Aorta (tissue), 5 donors: ENCODE data around the gene MPHOSPH9. TPM values are rescaled to one million over a fixed set of nuclear protein-coding genes. Genes with fewer than 3 reads are reported as not detected.
"Not testable (repeated sequence)": the region's sequence is repeated elsewhere in the genome, so short reads cannot be mapped to it uniquely, and the experiment has no call there.

Experiments
- ATAC-seq: fragments of 200-7000 bp; cut with Tn5 transposase; one replicate; pipeline ENCODE4 v1.9.1; 2022; ENCODE audit warnings: moderate library complexity; ENCODE audit not compliant: low FRiP score
- DNase-seq, 2 donors: peaks; one replicate each; pipeline ENCODE4 v3.0.0-alpha.2; 2020
- H3K27ac ChIP-seq, 2 donors: one replicate each; pipeline ENCODE4 v1.5.1; 2013; ENCODE audit warnings: low read length in 2 of 2, mild to moderate bottlenecking in 2 of 2, moderate library complexity in 2 of 2, control low read depth in 1 of 2, inconsistent platforms in 1 of 2, low read depth in 1 of 2
- H3K27me3 ChIP-seq, 2 donors: one replicate each; pipeline ENCODE4 v1.6.1; 2013; ENCODE audit warnings: control low read depth in 1 of 2, low read length in 1 of 2, mild to moderate bottlenecking in 1 of 2, moderate library complexity in 1 of 2; ENCODE audit not compliant: insufficient read depth in 2 of 2, control insufficient read depth in 1 of 2
- H3K36me3 ChIP-seq, 2 donors: one replicate each; pipeline ENCODE4 v1.6.1; 2013; ENCODE audit warnings: control low read depth in 1 of 2, low read length in 1 of 2, mild to moderate bottlenecking in 1 of 2; ENCODE audit not compliant: insufficient read depth in 2 of 2, control insufficient read depth in 1 of 2
- H3K4me1 ChIP-seq, 2 donors: one replicate each; pipeline ENCODE4 v1.6.1; 2013; ENCODE audit warnings: low read length in 2 of 2, control low read depth in 1 of 2, mild to moderate bottlenecking in 1 of 2, moderate library complexity in 1 of 2; ENCODE audit not compliant: insufficient read depth in 2 of 2, control insufficient read depth in 1 of 2
- H3K4me3 ChIP-seq, 2 donors: one replicate each; pipeline ENCODE4 v1.5.1; 2013; ENCODE audit warnings: low read length in 2 of 2, control low read depth in 1 of 2, mild to moderate bottlenecking in 1 of 2
- H3K9me3 ChIP-seq: one replicate; pipeline ENCODE4 v1.6.1; 2013; ENCODE audit warnings: mild to moderate bottlenecking, low read length; ENCODE audit not compliant: control insufficient read depth
- WGBS, 2 donors: extraction: QIAGEN DNeasy Blood & Tissue Kit; methylation state at CpG; one replicate each; pipeline ENCODE4 v1.1.7; 2013; 5-methylcytosine and 5-hydroxymethylcytosine counted together
- intact Hi-C, 2 donors: fragments of 100-400 bp; cut with DNase I; formaldehyde crosslinking; loops; one replicate each; pipeline versions ENCODE4 v1.14.2 to v1.15.0; 2022
- polyA plus RNA-seq, 2 donors: library from polyadenylated mRNA; stranded (reverse); fragments of 200-250 nt; gene quantifications; one replicate each; pipeline ENCODE4 v1.2.3, GENCODE V29; 2013
- total RNA-seq, 2 donors: library from RNA; stranded (reverse); fragmentation: NEBNext Ultra II Directional; extraction: Animal tissue kit (Norgen Biotek cat#: 25700); gene quantifications; one replicate each; pipeline ENCODE4 v1.2.1, GENCODE V29; 2021
- donor health status: healthy with polysubstance abuse.
- donor health status: Bipolar disorder and iron deficiency.
- donor health status: DM: no; HTN: no; CAD: no.
- donor health status: DM: no; HTN: no; CAD: no.
- donor health status: DM: yes; HTN: yes; CAD: no.

The MPHOSPH9 gene
- total and polyA plus RNA-seq, 4 donors = 2.0 to 25.1 (median 9.3) TPM

DNA sequence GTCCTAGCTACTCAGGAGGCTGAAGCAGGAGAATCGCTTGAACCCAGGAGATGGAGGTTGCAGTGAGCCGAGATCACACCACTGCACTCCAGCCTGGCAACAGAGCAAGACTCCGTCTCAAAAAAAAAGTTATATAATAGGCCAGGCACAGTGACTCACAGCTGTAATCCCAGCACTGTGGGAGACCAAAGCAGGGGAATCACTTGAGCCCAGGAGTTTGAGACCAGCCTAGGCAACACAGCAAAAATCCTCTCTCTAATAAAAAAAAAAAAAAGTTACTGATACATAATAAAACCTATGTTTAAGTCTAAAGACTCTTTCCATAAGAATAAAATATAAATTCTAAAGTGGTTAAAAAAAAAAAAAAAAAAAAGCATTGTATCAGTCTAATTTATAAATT lies 26.1 kb downstream of the MPHOSPH9 start:
- H3K27me3 ChIP-seq, intact Hi-C loops, ATAC-seq, H3K27ac ChIP-seq, H3K36me3 ChIP-seq, DNase-seq, H3K4me1 ChIP-seq, H3K9me3 ChIP-seq, H3K4me3 ChIP-seq: not testable (repeated sequence)
- 60 to 64% methylated on average over 3 of the region's 3 CpGs for WGBS, 2 donors

DNA sequence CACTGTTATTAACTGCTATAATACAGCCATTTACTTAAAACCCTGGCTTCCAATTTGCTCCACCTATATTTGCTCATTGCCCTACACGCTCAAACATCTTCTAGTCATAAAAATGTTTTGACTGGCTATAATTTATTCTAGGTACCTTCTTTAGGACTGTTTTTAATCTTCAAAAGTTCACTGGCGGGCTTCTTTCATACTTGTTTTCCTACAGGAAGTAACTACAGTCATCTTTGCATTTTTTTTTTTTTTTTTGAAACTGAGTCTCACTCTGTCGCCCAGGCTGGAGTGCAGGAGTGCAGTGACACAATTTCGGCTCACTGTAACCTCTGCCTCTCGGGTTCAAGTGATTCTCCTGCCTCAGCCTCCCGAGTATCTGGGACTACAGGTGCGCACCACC lies 32.5 kb downstream of the MPHOSPH9 start:
- WGBS, 2 donors = 93 to 94% methylated on average over 7 of the region's 7 CpGs
- H3K36me3 ChIP-seq = peaks cover 0 to 5% of the 10 kb centered on the region in 2 donors
- DNase-seq = no peak
- no peaks in the 10 kb centered on the region for H3K9me3 ChIP-seq
- no peaks in the 10 kb centered on the region for H3K27me3 ChIP-seq
- no peak for ATAC-seq
- H3K4me3 ChIP-seq = no peak overlapping the region
- H3K27ac ChIP-seq = no peak overlapping the region
- intact Hi-C loops = no loop called here
- H3K4me1 ChIP-seq = no peaks in the 10 kb centered on the region

- Histone ChIP-seq H3K27me3 (no peaks in the 10 kb centered on the region), H3K27ac (no peak overlapping the region), H3K9me3 (no peaks in the 10 kb centered on the region), H3K36me3 (peaks cover 0 to 5% of the 10 kb centered on the region in 2 donors), H3K4me3 (no peak overlapping the region), H3K4me1 (no peaks in the 10 kb centered on the region)
- ATAC-seq (no peak), DNase-seq (no peak)
- WGBS, 2 donors = 94 to 97% methylated on average over 3 of the region's 3 CpGs
- intact Hi-C loops = no loop called here
Observed at GRCh38 chr12:123199936-123200335, 33.0 kb downstream of the MPHOSPH9 start.

DNA sequence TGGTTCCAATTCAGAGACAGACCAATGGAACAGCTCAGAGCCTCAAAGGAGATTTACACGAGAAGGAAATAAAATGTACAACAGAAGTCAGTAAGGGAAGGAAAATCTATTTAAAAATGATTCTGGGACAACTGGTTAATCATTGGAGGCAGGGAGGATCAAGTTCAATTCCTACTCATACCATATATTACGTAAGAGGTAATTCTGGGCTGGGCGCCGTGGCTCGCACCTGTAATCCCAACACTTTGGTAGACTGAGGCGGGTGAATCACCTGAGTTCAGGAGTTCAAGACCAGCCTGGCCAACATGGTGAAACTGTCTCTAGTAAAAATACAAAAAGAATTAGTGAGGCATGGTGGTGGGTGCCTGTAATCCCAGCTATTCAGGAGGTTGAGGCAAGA lies 45.3 kb downstream of the MPHOSPH9 start:
- DNase-seq (no peak), ATAC-seq (no peak)
- no peaks in the 10 kb centered on the region for H3K9me3 ChIP-seq
- no peaks in the 10 kb centered on the region for H3K36me3 ChIP-seq
- 95 to 96% methylated on average over 6 of the region's 6 CpGs for WGBS, 2 donors
- H3K27ac ChIP-seq = no peak overlapping the region
- no peaks in the 10 kb centered on the region for H3K4me1 ChIP-seq
- H3K27me3 ChIP-seq = no peaks in the 10 kb centered on the region
- no peak overlapping the region for H3K4me3 ChIP-seq
- intact Hi-C loops = no loop called here

- H3K4me3 ChIP-seq = no peak overlapping the region
- DNase-seq = no peak
- H3K9me3 ChIP-seq = no peaks in the 10 kb centered on the region
- H3K36me3 ChIP-seq = no peaks in the 10 kb centered on the region
- H3K4me1 ChIP-seq = no peaks in the 10 kb centered on the region
- no peaks in the 10 kb centered on the region for H3K27me3 ChIP-seq
- 81 to 86% methylated on average over 4 of the region's 4 CpGs for WGBS, 2 donors
- no peak for ATAC-seq
- H3K27ac ChIP-seq = no peak overlapping the region
- intact Hi-C loops = no loop called here
Observed at GRCh38 chr12:123180171-123180570, 52.8 kb downstream of the MPHOSPH9 start.

- Histone ChIP-seq H3K4me3 (no peak overlapping the region), H3K9me3 (no peaks in the 10 kb centered on the region), H3K36me3 (peaks cover 0 to 2% of the 10 kb centered on the region in 2 donors), H3K4me1 (no peaks in the 10 kb centered on the region), H3K27ac (no peak overlapping the region), H3K27me3 (no peaks in the 10 kb centered on the region)
- ATAC-seq = no peak
- DNase-seq = no peak
- intact Hi-C loops = no loop called here
- WGBS, 2 donors = 72 to 73% methylated on average over 5 of the region's 5 CpGs
Observed at GRCh38 chr12:123171967-123172366, 61.0 kb downstream of the MPHOSPH9 start.

GRCh38 chr12:123167329-123167728 lies 65.6 kb downstream of the MPHOSPH9 start:
- Histone ChIP-seq H3K4me3 (no peak overlapping the region), H3K9me3 (no peaks in the 10 kb centered on the region), H3K4me1 (no peaks in the 10 kb centered on the region), H3K27ac (no peak overlapping the region), H3K36me3 (peaks cover 0 to 6% of the 10 kb centered on the region in 2 donors), H3K27me3 (no peaks in the 10 kb centered on the region)
- DNase-seq (no peak), ATAC-seq (no peak)
- intact Hi-C loops = no loop called here
- 45 to 47% methylated on average over 2 of the region's 2 CpGs for WGBS, 2 donors

DNA sequence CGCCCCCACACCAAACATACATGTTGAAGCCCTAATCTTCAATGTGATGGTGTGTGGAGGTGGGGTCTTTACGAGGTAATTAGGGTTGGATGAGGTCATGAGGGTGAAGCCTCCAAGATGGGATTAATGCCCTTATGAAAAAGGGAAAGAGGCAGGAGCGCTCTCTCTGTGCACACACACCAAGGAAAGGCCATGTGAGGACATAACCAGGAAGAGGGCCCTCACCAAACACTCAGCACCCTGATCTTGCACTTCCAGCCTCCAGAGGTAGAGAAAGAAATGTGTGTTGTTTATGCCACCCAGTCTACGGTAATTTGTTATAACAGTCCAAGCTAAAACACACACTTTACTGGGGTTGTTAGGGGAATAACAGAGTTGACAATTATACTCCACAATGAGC lies 67.4 kb downstream of the MPHOSPH9 start:
- intact Hi-C loops = no loop called here
- no peak for DNase-seq
- peaks cover 0 to 6% of the 10 kb centered on the region in 2 donors for H3K36me3 ChIP-seq

GRCh38 chr12:123164710-123165261 lies 68.2 kb downstream of the MPHOSPH9 start:
- no peak overlapping the region for H3K4me3 ChIP-seq
- peaks cover 0 to 6% of the 10 kb centered on the region in 2 donors for H3K36me3 ChIP-seq
- H3K4me1 ChIP-seq = no peaks in the 10 kb centered on the region
- ATAC-seq (no peak), DNase-seq (no peak)
- intact Hi-C loops = no loop called here
- H3K9me3 ChIP-seq = no peaks in the 10 kb centered on the region
- 89 to 92% methylated on average over 9 of the region's 9 CpGs for WGBS, 2 donors
- H3K27me3 ChIP-seq = no peaks in the 10 kb centered on the region
- H3K27ac ChIP-seq = no peak overlapping the region

More for the DNA sequence above, 67.4 kb downstream of the MPHOSPH9 start:
- Histone ChIP-seq H3K27me3 (no peaks in the 10 kb centered on the region), H3K9me3 (no peaks in the 10 kb centered on the region), H3K4me1 (no peaks in the 10 kb centered on the region), H3K27ac (no peak overlapping the region), H3K4me3 (no peak overlapping the region)
- no peak for ATAC-seq
- WGBS, 2 donors = 92 to 94% methylated on average over 4 of the region's 4 CpGs
